Keratinocyte (primary cell): Measurements from ENCODE around the gene ABCC4.

Experiments used
- CTCF ChIP-seq, 3 experiments: IDR thresholded peaks in 1 of 3; conservative IDR thresholded peaks in 1 of 3; optimal IDR thresholded peaks in 1 of 3; 2 replicates in 2 of 3; 3 replicates in 1 of 3; pipeline versions ENCODE3 to v1.5.1; 2011; ENCODE audit warnings: low read length in 3 of 3, mild to moderate bottlenecking in 3 of 3, moderate library complexity in 2 of 3, control low read depth in 1 of 3, inconsistent platforms in 1 of 3; ENCODE audit not compliant: insufficient read depth in 2 of 3; ENCODE audit errors: extremely low read depth in 1 of 3
- EZH2 ChIP-seq: IDR thresholded peaks from one replicate; pipeline ENCODE4 v1.6.1; 2012; ENCODE audit warnings: inconsistent platforms, mild to moderate bottlenecking, low read length, moderate library complexity

- TF ChIP-seq CTCF (optimal IDR thresholded peaks at IDR 0.05 in 1 of 3, IDR thresholded peaks at IDR 0.05 in 1 of 3, conservative IDR thresholded peaks at IDR 0.05 in 1 of 3; ENCODE audit: extremely low read depth in 1 of 3, insufficient read depth in 2 of 3, low read length in 3 of 3) (no peak), EZH2 (no peak)
These were observed 41.2 kb downstream of the ABCC4 start for GRCh38 chr13:95260031-95260525.
